PFSK-1 (cell line): Measurements from ENCODE around the gene CDC42EP2.

Experiments
- FOXP2 ChIP-seq: optimal IDR thresholded peaks from 2 replicates; pipeline ENCODE3; 2011; ENCODE audit warnings: borderline replicate concordance, control low read depth, inconsistent platforms; ENCODE audit not compliant: insufficient read depth; ENCODE audit errors: extremely low read length, extremely low read depth
- POLR2AphosphoS5 ChIP-seq: IDR thresholded peaks from 2 replicates; pipeline ENCODE4 v1.6.1; 2012; ENCODE audit warnings: low read depth, mild to moderate bottlenecking, control low read depth, low read length, moderate library complexity
- SIN3A ChIP-seq: IDR thresholded peaks from 2 replicates; pipeline ENCODE4 v1.6.1; 2012; ENCODE audit warnings: mild to moderate bottlenecking, low read length, moderate library complexity, borderline replicate concordance; ENCODE audit not compliant: insufficient read depth
- TAF1 ChIP-seq: IDR thresholded peaks from 2 replicates; pipeline ENCODE4 v1.6.1; 2012; ENCODE audit warnings: low read length, control low read depth, borderline replicate concordance; ENCODE audit not compliant: insufficient read depth
- TF ChIP-seq, protein P1 (sequence below), 2 experiments: IDR thresholded peaks; 2 replicates each; pipeline versions ENCODE4 v1.6.1 to v1.8.0; 2011 to 2012; ENCODE audit warnings: low read depth in 2 of 2, low read length in 2 of 2, control low read depth in 1 of 2, inconsistent platforms in 1 of 2, mild to moderate bottlenecking in 1 of 2, moderate library complexity in 1 of 2; ENCODE audit not compliant: insufficient read depth in 1 of 2

Gene CDC42EP2

DNA sequence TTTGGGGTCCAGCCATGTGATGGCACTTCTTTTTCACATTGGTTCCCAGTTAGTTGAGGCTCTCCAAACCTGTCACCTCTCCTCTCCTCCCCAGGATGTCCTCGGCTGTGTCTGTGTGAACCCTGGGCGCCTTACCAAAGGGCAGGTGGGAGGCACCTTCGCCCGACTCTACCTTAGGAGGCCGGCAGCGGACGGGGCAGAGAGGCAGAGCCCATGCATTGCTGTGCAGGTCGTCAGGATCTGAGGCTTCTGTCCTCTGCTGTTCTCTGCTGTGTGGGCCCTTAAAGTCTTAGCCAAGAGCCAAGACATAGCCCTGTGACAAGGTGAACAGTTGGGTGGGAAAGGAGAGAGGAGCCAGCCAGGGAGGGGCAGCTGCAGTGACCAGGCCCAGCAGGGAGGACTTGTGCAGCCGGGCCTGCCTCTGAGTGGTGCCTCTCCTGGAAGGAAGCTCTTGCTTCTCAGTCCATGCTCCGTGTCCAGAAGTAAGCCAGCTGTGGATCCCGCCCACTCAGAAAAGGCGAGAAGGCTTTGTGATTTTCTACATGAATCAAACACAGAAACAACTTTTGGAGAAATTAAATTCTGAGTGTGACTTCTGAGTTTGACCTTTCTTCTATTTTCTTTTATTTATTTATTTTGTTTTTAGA lies 17.5 kb upstream of the CDC42EP2 start:
- TF ChIP-seq TAF1 (no peak), POLR2AphosphoS5 (no peak), SIN3A (no peak), FOXP2 (no peak)
- TF ChIP-seq, protein P1, sequence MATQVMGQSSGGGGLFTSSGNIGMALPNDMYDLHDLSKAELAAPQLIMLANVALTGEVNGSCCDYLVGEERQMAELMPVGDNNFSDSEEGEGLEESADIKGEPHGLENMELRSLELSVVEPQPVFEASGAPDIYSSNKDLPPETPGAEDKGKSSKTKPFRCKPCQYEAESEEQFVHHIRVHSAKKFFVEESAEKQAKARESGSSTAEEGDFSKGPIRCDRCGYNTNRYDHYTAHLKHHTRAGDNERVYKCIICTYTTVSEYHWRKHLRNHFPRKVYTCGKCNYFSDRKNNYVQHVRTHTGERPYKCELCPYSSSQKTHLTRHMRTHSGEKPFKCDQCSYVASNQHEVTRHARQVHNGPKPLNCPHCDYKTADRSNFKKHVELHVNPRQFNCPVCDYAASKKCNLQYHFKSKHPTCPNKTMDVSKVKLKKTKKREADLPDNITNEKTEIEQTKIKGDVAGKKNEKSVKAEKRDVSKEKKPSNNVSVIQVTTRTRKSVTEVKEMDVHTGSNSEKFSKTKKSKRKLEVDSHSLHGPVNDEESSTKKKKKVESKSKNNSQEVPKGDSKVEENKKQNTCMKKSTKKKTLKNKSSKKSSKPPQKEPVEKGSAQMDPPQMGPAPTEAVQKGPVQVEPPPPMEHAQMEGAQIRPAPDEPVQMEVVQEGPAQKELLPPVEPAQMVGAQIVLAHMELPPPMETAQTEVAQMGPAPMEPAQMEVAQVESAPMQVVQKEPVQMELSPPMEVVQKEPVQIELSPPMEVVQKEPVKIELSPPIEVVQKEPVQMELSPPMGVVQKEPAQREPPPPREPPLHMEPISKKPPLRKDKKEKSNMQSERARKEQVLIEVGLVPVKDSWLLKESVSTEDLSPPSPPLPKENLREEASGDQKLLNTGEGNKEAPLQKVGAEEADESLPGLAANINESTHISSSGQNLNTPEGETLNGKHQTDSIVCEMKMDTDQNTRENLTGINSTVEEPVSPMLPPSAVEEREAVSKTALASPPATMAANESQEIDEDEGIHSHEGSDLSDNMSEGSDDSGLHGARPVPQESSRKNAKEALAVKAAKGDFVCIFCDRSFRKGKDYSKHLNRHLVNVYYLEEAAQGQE (IDR thresholded peaks at IDR 0.05; ENCODE audit: insufficient read depth in 1 of 2, low read depth in 2 of 2, low read length in 2 of 2), result no peak

DNA sequence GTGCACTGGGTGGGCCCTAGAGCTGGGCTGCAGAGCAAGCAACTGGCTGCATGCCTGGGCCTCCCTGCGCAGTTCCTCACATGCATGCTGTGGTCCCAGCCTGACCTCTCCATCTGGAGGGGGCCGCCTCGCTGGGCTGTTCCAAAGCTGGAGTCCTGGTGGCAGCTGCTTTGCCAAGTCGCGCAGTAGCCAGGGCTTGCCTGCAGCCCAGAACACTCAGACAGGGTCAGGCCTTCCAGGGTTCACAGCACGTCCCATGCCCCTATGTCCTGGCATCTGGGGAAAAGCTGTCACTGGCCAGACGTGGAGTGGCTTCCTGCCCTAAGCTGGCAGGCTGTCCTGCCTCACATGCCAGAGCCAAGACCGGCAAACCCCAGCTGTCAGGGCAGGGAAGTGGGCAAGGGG lies 16.5 kb upstream of the CDC42EP2 start:
- TF ChIP-seq POLR2AphosphoS5 (no peak), SIN3A (no peak), FOXP2 (no peak), TAF1 (no peak)
- TF ChIP-seq, protein P1 (IDR thresholded peaks at IDR 0.05; ENCODE audit: insufficient read depth in 1 of 2, low read depth in 2 of 2, low read length in 2 of 2), result no peak

DNA sequence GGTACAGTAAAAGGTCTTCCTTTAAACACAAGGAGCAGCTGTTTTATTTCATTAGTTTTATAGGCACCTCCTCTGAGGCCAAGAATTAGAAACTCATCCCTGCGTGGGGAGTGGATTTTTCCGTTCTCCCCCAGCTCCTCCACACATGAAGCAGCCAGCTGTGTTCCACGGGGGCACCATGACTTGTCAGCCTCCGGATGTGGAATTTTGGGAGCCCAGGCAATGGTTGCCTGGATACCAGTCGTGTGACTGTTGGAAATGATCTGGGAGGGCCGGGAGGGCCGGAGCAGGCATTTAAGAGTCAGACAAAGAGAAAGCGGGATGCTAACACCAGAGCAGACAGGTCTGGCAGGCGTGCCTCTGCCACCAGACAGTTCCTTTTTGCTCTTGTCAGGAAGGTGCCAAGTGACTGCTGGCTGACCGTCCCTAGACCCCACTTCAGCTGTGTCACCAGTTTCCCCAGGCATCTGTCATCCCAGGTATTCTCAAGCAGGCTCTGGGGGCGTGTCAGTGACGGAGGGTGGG lies 15.9 kb upstream of the CDC42EP2 start:
- TF ChIP-seq TAF1 (no peak), SIN3A (no peak), POLR2AphosphoS5 (no peak), FOXP2 (no peak)
- TF ChIP-seq, protein P1 (IDR thresholded peaks at IDR 0.05; ENCODE audit: insufficient read depth in 1 of 2, low read depth in 2 of 2, low read length in 2 of 2), result no peak

DNA sequence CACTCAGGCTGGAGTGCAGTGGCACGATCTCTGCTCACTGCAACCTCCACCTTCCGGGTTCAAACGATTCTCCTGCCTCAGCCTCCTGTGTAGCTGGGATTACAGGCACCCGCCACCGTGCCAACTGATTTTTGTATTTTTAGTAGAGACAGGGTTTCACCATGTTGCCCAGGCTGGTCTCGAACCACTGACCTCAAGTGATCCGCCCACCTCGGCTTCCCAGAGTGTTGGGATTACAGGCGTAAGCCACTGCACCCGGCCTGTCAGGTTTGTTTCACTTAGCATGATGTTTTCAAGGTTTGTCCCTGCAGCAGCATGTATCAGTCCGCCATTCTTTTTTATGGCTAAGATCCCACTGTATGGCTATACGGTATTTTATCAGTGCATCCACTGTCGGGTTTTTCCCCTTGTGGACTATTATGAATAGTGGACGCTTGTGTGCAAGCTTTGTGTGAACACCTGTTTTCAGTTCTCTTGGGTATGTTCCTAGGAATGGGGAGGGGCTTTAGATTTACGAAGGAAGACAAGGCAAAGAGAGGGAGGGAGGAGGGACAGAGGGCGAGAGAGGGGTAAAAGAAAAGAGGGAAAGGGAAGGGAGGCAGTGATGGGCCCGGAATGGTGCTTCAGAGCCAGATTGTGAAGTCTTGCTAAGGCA lies 13.9 kb upstream of the CDC42EP2 start:
- no peak for TF ChIP-seq POLR2AphosphoS5
- TF ChIP-seq SIN3A, result no peak
- TF ChIP-seq, protein P1 (IDR thresholded peaks at IDR 0.05; ENCODE audit: insufficient read depth in 1 of 2, low read depth in 2 of 2, low read length in 2 of 2), result no peak
- no peak for TF ChIP-seq TAF1
- no peak for TF ChIP-seq FOXP2
